Natural killer cell treated with Interleukin-12 subunit alpha and Interleukin-12 subunit beta and Interleukin-15 and Interleukin-18, amount 100 ng/mL, for 72 hours (primary cell): ENCODE results near the gene NAV2. TPM values are rescaled to one million over a fixed set of nuclear protein-coding genes. Genes with fewer than 3 reads are reported as not detected.

ENCODE experiments used
- ATAC-seq, 2 donors: fragments of 150-1000 bp; cut with Tn5 transposase in 1 of 2; sonication (Bioruptor Pico), chemical (Tn5 transposase) in 1 of 2; 2 replicates each; pipeline ENCODE4 v1.10.0; 2021
- DNase-seq: peaks from one replicate; pipeline ENCODE4 v3.0.0; 2022; ENCODE audit warnings: low spot score
- H3K27ac Mint-ChIP-seq, 2 donors: 1 replicate in 1 of 2; 2 replicates in 1 of 2; pipeline ENCODE4 v1.8.0; 2022; ENCODE audit warnings: mixed read lengths in 2 of 2, mild to moderate bottlenecking in 1 of 2, moderate library complexity in 1 of 2
- H3K27me3 Mint-ChIP-seq, 2 donors: 1 replicate in 1 of 2; 2 replicates in 1 of 2; pipeline ENCODE4 v1.8.0; 2022; ENCODE audit warnings: mixed read lengths in 2 of 2
- H3K36me3 Mint-ChIP-seq: one replicate; pipeline ENCODE4 v1.8.0; 2022; ENCODE audit warnings: mixed read lengths
- H3K4me1 Mint-ChIP-seq, 2 donors: 1 replicate in 1 of 2; 2 replicates in 1 of 2; pipeline ENCODE4 v1.8.0; 2022; ENCODE audit warnings: low read depth in 2 of 2, mixed read lengths in 2 of 2, mild to moderate bottlenecking in 1 of 2
- H3K4me3 Mint-ChIP-seq: one replicate; pipeline ENCODE4 v1.8.0; 2022; ENCODE audit warnings: mixed read lengths
- H3K9me3 Mint-ChIP-seq: 2 replicates; pipeline ENCODE4 v1.8.0; 2022; ENCODE audit warnings: mixed read lengths
- total RNA-seq, 2 donors: library from RNA; stranded (reverse); gene quantifications; one replicate each; pipeline ENCODE4 v1.2.3, GENCODE V29; 2022

Gene NAV2
- total RNA-seq, 2 donors from 2014 or later: 0.31 to 0.67 TPM

DNA sequence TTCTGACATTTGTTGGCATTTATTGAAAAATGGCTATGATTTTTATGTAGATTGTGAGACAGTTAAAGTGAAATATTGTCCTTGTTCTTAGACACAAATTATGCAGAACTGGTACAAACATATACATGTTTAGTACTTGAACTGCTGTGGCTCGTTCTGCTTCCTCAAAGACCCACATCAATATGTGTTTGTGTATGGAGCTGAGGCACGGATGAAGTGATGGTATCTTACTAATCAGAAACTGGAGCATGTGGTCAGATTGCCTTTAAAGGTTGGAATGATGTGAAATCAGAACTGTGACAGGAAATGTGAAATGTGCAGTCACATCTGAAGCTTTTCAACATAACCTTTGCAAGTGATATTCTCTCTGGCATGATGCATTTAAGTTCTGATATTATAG lies 130.4 kb downstream of the NAV2 start:
- no peak for ATAC-seq

DNA sequence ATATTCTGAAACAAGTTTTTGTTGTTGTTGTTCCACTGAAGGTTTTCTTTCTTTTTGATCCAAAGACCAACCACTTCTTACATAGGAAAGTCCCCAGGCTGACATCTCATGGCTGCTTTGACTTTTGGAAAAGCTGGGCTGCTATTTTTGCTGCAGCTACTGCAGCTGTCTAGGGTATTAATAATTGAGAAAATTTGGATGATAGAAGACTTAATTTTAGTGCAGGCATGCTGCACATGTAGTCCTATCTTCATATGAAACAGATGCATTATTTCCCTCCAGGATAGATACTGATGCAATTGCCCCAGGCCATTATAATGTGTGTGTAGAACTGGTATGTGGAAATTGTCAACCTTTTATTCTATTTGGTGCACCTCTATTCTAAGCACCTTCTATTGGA lies 131.4 kb downstream of the NAV2 start:
- Mint-ChIP-seq H3K9me3 (no peaks in the 10 kb centered on the region), H3K36me3 (no peaks in the 10 kb centered on the region), H3K4me3 (no peak overlapping the region), H3K4me1 (no peaks in the 10 kb centered on the region), H3K27ac (no peak overlapping the region), H3K27me3 (peaks cover 0 to 5% of the 10 kb centered on the region in 2 donors)
- no peak for ATAC-seq
- DNase-seq: no peak

More for the DNA sequence above, 130.4 kb downstream of the NAV2 start:
- no peaks in the 10 kb centered on the region for H3K36me3 Mint-ChIP-seq
- no peaks in the 10 kb centered on the region for H3K4me1 Mint-ChIP-seq
- H3K27ac Mint-ChIP-seq: no peak overlapping the region
- H3K27me3 Mint-ChIP-seq: peaks cover 0 to 5% of the 10 kb centered on the region in 2 donors
- DNase-seq: no peak
- no peak overlapping the region for H3K4me3 Mint-ChIP-seq
- H3K9me3 Mint-ChIP-seq: no peaks in the 10 kb centered on the region

DNA sequence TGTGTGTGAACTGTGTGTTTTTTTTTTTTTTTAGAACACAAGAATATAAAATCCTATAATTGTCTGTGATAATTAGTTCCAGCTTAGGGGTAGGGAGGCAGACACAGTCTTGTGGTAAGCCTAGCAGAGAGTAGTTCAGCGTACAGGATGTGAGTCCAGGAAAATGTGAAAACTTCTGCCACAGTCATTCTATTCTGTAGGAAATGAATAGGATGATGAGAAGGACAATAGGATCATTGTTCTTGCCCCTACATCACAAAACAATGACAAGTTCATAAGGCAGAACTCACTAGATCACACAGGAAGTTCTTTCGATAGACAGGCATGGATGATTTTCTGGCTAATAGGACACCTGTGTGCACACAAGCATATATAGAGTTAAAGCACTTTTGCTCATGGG lies 132.2 kb downstream of the NAV2 start:
- Mint-ChIP-seq H3K4me1 (no peaks in the 10 kb centered on the region), H3K4me3 (no peak overlapping the region)
- ATAC-seq: no peak

DNA sequence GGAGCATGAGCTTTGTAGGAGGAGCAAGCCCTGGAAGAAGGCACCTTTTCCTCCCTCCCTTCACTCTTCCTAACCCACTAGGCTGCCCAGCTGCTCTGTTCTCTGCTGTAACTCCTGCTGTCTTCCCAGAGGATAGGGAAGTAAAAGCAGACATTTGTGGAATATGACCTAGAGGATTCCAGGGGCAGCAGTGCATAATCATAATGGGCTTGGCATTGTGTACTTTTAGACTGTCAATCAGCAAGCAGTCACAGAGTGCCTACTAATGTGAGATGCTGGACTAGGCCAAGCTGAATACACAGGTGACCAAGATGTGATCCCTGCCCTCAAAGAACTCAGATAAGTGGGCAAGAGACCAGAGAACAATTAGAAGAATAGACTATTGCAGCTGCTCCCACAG lies 133.0 kb downstream of the NAV2 start:
- peaks cover 0 to 5% of the 10 kb centered on the region in 2 donors for H3K27me3 Mint-ChIP-seq
- H3K4me1 Mint-ChIP-seq: no peaks in the 10 kb centered on the region
- H3K9me3 Mint-ChIP-seq: no peaks in the 10 kb centered on the region
- DNase-seq: no peak
- H3K4me3 Mint-ChIP-seq: no peak overlapping the region
- no peak overlapping the region for H3K27ac Mint-ChIP-seq
- ATAC-seq: no peak
- H3K36me3 Mint-ChIP-seq: no peaks in the 10 kb centered on the region

More for the DNA sequence above, 132.2 kb downstream of the NAV2 start:
- no peaks in the 10 kb centered on the region for H3K36me3 Mint-ChIP-seq
- no peaks in the 10 kb centered on the region for H3K9me3 Mint-ChIP-seq
- no peak overlapping the region for H3K27ac Mint-ChIP-seq
- no peak for DNase-seq
- peaks cover 0 to 5% of the 10 kb centered on the region in 2 donors for H3K27me3 Mint-ChIP-seq

DNA sequence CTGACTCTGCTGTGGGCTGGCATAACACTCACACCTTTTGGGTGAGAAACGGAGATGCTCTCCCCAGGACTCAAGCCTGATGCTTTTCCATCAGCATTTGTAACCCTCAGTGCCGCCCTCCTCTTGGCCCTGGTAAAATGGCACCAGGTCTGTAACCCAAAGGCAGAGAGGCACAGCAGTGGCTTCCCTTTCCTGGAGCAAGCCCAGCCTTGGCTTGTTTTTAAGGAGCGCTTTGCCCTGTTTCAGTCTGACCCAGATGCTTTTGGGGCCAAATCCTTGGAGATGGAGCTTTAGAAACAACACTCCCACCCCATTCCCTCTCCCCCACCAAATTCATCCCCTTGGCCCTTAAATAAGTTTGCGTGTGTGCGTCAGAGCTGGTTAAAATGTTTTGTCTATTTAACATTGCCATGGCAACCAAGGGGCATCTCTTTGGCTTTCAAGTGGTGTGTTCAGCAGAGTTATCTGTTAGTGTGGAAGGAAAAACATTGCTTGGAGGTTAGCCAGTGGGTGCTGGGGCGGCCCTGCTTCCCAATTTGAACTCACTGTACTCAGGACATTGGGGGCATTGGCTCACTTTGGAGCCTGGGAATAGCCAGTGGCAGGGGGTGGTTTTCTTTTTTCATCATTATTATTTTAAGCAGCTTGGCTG lies 134.1 kb downstream of the NAV2 start:
- Mint-ChIP-seq H3K4me1 (no peaks in the 10 kb centered on the region), H3K27me3 (peaks cover 2 to 5% of the 10 kb centered on the region in 2 donors), H3K4me3 (no peak overlapping the region), H3K27ac (no peak overlapping the region), H3K9me3 (no peaks in the 10 kb centered on the region), H3K36me3 (no peaks in the 10 kb centered on the region)
- ATAC-seq (no peak), DNase-seq (no peak)

DNA sequence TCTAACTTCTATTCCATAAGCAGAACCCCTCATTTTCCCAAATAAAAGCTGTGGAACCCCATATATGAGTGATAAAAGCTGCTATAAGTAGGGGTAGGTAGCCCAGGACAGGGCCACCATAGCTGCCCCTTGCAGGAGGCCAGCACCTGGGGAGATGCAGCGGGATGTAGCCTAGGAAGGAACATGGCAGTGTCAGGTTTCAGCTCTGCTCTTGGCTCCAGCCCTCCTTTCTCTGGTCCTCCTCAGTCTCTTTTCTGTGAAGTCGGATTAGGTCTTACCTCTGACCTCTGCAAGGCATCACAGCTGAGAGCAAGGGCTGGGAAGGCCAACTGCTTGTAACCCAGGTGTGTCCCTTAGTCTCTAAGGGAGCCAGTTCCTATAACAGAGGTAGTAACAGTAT lies 135.6 kb downstream of the NAV2 start:
- H3K9me3 Mint-ChIP-seq: no peaks in the 10 kb centered on the region
- H3K27me3 Mint-ChIP-seq: peaks cover 0 to 3% of the 10 kb centered on the region in 2 donors
- peak in 1 of 2 donors; percentile 35 for ATAC-seq
- no peak overlapping the region for H3K27ac Mint-ChIP-seq
- H3K4me3 Mint-ChIP-seq: no peak overlapping the region
- no peaks in the 10 kb centered on the region for H3K4me1 Mint-ChIP-seq
- DNase-seq: no peak
- no peaks in the 10 kb centered on the region for H3K36me3 Mint-ChIP-seq

DNA sequence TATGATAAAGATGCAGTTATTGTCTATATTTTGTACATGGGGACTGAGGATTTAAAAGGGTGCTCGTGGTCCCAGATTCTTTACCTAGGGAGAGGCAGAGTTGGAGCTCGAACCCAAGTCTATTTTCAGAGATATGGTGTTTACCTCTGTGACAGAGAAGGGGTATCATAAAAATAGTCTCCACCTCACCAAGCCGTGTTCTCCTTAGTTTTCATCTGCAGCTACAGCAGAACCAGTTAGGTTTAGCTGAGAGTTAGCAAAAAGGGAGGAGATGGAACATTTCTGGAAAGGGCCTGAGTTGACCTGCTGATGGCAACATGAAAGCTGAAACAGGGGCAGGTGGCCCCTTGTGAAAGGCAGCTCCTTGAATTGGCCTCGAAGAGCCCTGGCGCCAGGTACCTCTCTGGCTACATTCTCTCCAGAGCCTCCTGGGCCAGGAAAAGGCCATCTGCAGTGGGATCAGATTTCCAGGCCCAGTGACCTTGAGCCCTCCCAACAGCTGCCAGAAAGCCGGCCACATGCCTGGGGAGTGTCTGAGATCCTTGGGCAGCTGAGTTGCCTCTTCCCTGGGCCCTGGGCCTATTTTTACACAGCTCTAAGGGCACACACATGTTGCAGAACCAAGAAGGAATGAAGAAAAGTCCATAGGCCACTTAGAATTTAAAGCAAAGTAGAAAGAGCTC lies 136.6 kb downstream of the NAV2 start:
- Mint-ChIP-seq H3K4me1 (no peaks in the 10 kb centered on the region), H3K4me3 (no peak overlapping the region), H3K27me3 (peaks cover 2 to 3% of the 10 kb centered on the region in 2 donors), H3K36me3 (no peaks in the 10 kb centered on the region), H3K9me3 (no peaks in the 10 kb centered on the region), H3K27ac (no peak overlapping the region)
- ATAC-seq (no peak), DNase-seq (no peak)

DNA sequence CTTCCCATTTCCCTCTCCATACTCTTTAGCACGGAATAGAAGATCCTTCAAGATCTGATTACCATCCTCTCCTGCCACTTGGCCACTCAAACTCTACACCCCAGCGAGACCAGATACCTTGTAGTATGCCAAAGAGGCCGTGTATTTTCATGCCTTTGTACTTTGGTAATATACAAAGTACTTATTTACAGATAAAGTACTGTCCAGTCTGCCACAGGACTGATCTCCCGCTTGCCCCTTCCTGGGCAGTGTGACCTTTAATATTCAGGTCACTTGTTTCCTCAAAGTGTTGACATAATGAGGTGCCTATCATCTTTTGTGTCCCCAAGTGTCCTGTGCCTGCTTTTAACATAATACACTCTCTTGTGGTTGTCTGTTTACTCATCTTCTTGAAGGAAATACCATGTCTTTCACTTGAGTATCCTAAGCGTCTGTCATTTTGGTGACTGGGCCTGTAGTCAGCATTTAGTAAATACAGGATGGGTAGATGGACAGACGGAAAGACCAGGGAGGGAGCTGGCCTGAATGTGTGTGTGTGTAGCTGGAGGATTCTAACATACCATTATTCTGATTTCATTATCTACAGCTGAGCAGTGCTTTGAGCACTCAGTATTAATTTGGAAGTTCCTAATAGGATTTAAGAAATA lies 137.4 kb downstream of the NAV2 start:
- H3K4me3 Mint-ChIP-seq: no peak overlapping the region
- DNase-seq (no peak), ATAC-seq (no peak)
- no peaks in the 10 kb centered on the region for H3K4me1 Mint-ChIP-seq
- H3K27me3 Mint-ChIP-seq: peaks cover 8 to 10% of the 10 kb centered on the region in 2 donors
- no peaks in the 10 kb centered on the region for H3K9me3 Mint-ChIP-seq
- no peaks in the 10 kb centered on the region for H3K36me3 Mint-ChIP-seq
- H3K27ac Mint-ChIP-seq: no peak overlapping the region

GRCh38 chr11:19852288-19852687 lies 139.7 kb downstream of the NAV2 start:
- Mint-ChIP-seq H3K27ac (no peak overlapping the region), H3K36me3 (no peaks in the 10 kb centered on the region), H3K27me3 (peaks cover 10 to 16% of the 10 kb centered on the region in 2 donors), H3K4me3 (no peak overlapping the region), H3K4me1 (no peaks in the 10 kb centered on the region), H3K9me3 (no peaks in the 10 kb centered on the region)
- ATAC-seq: no peak
- DNase-seq: no peak

GRCh38 chr11:19853016-19853415 lies 140.4 kb downstream of the NAV2 start:
- no peak for ATAC-seq
- Mint-ChIP-seq H3K36me3 (no peaks in the 10 kb centered on the region), H3K4me3 (no peak overlapping the region), H3K27me3 (peaks cover 10 to 16% of the 10 kb centered on the region in 2 donors), H3K4me1 (no peaks in the 10 kb centered on the region), H3K27ac (no peak overlapping the region), H3K9me3 (no peaks in the 10 kb centered on the region)
- DNase-seq: no peak

DNA sequence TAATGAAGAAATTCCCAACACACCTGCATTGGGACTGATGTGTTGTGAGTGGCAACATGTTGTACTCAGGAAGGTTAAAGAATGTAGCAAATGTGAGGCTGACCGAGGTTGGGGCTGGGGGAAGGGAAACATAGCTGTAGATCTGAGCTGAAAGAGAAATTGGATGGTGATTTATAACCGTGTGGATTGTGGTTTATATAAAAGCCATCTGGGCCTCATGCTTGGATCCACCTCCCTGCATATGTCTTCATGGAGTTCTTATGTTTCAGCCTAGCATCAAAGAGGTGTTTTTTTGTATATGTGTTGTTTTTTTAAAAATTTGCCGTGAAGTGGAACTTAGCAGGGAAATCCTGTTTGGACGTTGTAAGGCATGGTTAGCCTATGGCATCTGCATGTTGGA lies 141.3 kb downstream of the NAV2 start:
- H3K27me3 Mint-ChIP-seq: peaks cover 10 to 16% of the 10 kb centered on the region in 2 donors
- no peak for ATAC-seq
- DNase-seq: no peak
- no peak overlapping the region for H3K27ac Mint-ChIP-seq
- no peaks in the 10 kb centered on the region for H3K9me3 Mint-ChIP-seq
- no peak overlapping the region for H3K4me3 Mint-ChIP-seq
- no peaks in the 10 kb centered on the region for H3K36me3 Mint-ChIP-seq
- no peaks in the 10 kb centered on the region for H3K4me1 Mint-ChIP-seq

- no peak overlapping the region for H3K4me3 Mint-ChIP-seq
- H3K27ac Mint-ChIP-seq: no peak overlapping the region
- no peaks in the 10 kb centered on the region for H3K9me3 Mint-ChIP-seq
- peaks cover 0 to 5% of the 10 kb centered on the region in 2 donors for H3K27me3 Mint-ChIP-seq
- ATAC-seq (no peak), DNase-seq (no peak)
- H3K4me1 Mint-ChIP-seq: no peaks in the 10 kb centered on the region
- H3K36me3 Mint-ChIP-seq: no peaks in the 10 kb centered on the region
Measured at GRCh38 chr11:19861171-19861570, 148.5 kb downstream of the NAV2 start.

DNA sequence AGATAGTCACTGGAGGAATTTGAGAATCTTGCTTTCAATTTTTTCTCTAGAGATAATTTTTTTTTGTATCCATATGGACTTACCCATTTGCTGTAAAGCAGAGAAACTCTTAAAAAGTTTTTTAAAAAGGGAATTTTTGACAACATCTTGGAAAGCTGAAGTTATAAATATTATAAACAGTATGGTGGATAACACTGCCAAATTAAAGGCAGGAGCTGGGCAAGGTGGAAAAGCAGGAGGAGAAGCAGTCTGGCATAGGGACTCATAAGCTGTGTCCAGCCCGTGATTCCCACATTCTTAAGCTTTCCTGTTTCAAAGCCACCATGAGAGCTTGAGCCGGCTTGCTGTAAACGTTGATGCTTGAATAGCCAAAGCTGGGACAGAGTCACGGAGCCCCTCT lies 149.5 kb downstream of the NAV2 start:
- H3K4me1 Mint-ChIP-seq: no peaks in the 10 kb centered on the region
- H3K27me3 Mint-ChIP-seq: peaks cover 0 to 5% of the 10 kb centered on the region in 2 donors
- no peaks in the 10 kb centered on the region for H3K36me3 Mint-ChIP-seq
- ATAC-seq (no peak), DNase-seq (no peak)
- no peaks in the 10 kb centered on the region for H3K9me3 Mint-ChIP-seq
- H3K27ac Mint-ChIP-seq: no peak overlapping the region
- H3K4me3 Mint-ChIP-seq: no peak overlapping the region
